Measurements from ENCODE around the gene WWOX. TPM values are rescaled to one million over a fixed set of nuclear protein-coding genes. Genes with fewer than 3 reads are reported as not detected.

Gene WWOX
- total and polyA plus RNA-seq, 4 donors: 5.4 to 61.5 (median 18.4) TPM

- Histone ChIP-seq H3K9me3 (ENCODE audit: control insufficient read depth in 4 of 4, insufficient read depth in 3 of 4, low read length in 3 of 4) (peaks cover 0 to 4% (median 1%) of the 10 kb centered on the region in 4 donors), H3K27me3 (ENCODE audit: control insufficient read depth in 3 of 3, insufficient read depth in 3 of 3, low read length in 2 of 3) (no peaks in the 10 kb centered on the region), H3K9ac (ENCODE audit: insufficient read depth in 1 of 2, low read length in 2 of 2) (no peak overlapping the region), H3K36me3 (ENCODE audit: control insufficient read depth in 4 of 4, insufficient read depth in 4 of 4, low read length in 4 of 4) (no peaks in the 10 kb centered on the region), H3K4me3 (no peak overlapping the region), H3K4me1 (ENCODE audit: control insufficient read depth in 5 of 5, insufficient read depth in 5 of 5, low read length in 5 of 5) (peaks cover 0 to 19% (median 0%) of the 10 kb centered on the region in 5 donors), H3K27ac (ENCODE audit: low read depth in 1 of 2, low read length in 1 of 2) (no peak overlapping the region)
- TF ChIP-seq, protein P1, sequence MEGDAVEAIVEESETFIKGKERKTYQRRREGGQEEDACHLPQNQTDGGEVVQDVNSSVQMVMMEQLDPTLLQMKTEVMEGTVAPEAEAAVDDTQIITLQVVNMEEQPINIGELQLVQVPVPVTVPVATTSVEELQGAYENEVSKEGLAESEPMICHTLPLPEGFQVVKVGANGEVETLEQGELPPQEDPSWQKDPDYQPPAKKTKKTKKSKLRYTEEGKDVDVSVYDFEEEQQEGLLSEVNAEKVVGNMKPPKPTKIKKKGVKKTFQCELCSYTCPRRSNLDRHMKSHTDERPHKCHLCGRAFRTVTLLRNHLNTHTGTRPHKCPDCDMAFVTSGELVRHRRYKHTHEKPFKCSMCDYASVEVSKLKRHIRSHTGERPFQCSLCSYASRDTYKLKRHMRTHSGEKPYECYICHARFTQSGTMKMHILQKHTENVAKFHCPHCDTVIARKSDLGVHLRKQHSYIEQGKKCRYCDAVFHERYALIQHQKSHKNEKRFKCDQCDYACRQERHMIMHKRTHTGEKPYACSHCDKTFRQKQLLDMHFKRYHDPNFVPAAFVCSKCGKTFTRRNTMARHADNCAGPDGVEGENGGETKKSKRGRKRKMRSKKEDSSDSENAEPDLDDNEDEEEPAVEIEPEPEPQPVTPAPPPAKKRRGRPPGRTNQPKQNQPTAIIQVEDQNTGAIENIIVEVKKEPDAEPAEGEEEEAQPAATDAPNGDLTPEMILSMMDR (IDR thresholded peaks at IDR 0.05; ENCODE audit: control extremely low read depth, extremely low read depth): no peak
- DNase-seq (no peak), ATAC-seq (ENCODE audit: insufficient read depth, low FRiP score) (no peak)
- 72 to 74% methylated on average over 2 of the region's 2 CpGs for WGBS, 2 donors
These were observed 1068.9 kb downstream of the WWOX start for GRCh38 chr16:79168321-79168720.

DNA sequence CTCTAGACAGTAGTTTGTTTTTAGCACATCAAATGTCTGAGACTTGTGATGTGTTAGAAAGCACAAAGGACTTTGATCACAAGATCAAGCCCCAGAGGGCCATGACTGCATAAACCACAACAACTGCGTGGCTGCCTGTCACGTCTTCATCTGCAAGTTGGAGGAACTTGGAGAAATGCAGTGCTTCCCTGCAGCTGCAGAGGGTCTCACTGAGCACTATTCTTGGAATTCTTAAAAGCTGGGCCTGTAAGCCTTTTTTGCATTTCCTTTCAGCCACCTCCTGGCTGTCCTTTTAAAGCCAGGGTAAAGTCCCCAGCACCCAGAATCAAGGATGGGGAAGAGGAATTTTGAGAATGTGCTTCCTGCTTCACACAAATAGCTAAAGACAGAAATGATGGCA, 1069.8 kb downstream of the WWOX start:
- H3K36me3 ChIP-seq (ENCODE audit: control insufficient read depth in 4 of 4, insufficient read depth in 4 of 4, low read length in 4 of 4): no peaks in the 10 kb centered on the region
- H3K4me3 ChIP-seq: no peak overlapping the region
- peaks cover 0 to 4% (median 1%) of the 10 kb centered on the region in 4 donors for H3K9me3 ChIP-seq (ENCODE audit: control insufficient read depth in 4 of 4, insufficient read depth in 3 of 4, low read length in 3 of 4)
- no peak overlapping the region for H3K9ac ChIP-seq (ENCODE audit: insufficient read depth in 1 of 2, low read length in 2 of 2)
- WGBS, 2 donors: 28 to 63% methylated on average over 2 of the region's 2 CpGs
- H3K27me3 ChIP-seq (ENCODE audit: control insufficient read depth in 3 of 3, insufficient read depth in 3 of 3, low read length in 2 of 3): no peaks in the 10 kb centered on the region
- no peak for ATAC-seq (ENCODE audit: insufficient read depth, low FRiP score)
- H3K27ac ChIP-seq (ENCODE audit: low read depth in 1 of 2, low read length in 1 of 2): no peak overlapping the region
- peaks cover 0 to 11% (median 0%) of the 10 kb centered on the region in 5 donors for H3K4me1 ChIP-seq (ENCODE audit: control insufficient read depth in 5 of 5, insufficient read depth in 5 of 5, low read length in 5 of 5)
- peak; percentile 39 to 73 (median 48) for DNase-seq
- TF ChIP-seq, protein P1 (IDR thresholded peaks at IDR 0.05; ENCODE audit: control extremely low read depth, extremely low read depth): no peak

DNA sequence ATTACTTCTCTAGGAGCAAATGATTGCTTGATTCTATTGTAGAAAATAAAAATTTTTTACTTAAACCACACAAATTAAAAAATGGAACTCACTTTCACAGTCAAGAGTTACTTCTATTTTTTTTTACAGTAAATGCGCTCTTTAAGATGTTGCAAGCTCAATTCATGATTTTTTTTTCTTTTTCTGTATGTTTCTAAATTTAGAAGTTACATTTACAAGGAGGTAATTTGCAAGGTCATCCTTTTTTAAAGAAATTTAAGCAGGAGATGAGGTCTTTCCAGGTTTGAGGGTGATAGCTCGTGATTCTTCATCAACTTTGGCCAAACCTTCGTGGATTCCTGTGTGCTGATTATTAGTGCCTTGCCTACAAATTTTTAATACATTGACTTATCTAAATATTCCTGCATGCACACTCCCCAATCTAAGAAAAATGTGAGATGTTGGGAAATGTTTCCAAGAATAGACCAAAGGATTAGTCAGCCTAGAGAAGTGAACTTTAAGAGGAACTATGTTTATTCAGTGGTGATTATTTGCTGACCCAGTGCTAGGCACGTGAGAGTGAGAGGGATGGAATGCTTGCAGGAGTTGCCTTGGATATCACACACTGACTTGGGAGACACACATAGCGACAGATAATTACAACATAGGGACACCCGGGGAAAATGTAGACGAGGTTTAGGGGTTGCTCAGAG, 1071.2 kb downstream of the WWOX start:
- H3K27ac ChIP-seq (ENCODE audit: low read depth in 1 of 2, low read length in 1 of 2): no peak overlapping the region
- WGBS, 2 donors: 47 to 50% methylated on average over 7 of the region's 7 CpGs

More for the DNA sequence above, 1071.2 kb downstream of the WWOX start:
- H3K36me3 ChIP-seq (ENCODE audit: control insufficient read depth in 4 of 4, insufficient read depth in 4 of 4, low read length in 4 of 4): no peaks in the 10 kb centered on the region
- TF ChIP-seq, protein P1 (IDR thresholded peaks at IDR 0.05; ENCODE audit: control extremely low read depth, extremely low read depth): no peak
- H3K4me1 ChIP-seq (ENCODE audit: control insufficient read depth in 5 of 5, insufficient read depth in 5 of 5, low read length in 5 of 5): peaks cover 0 to 10% (median 0%) of the 10 kb centered on the region in 5 donors
- DNase-seq: peak; percentile 30 to 70 (median 53)
- H3K4me3 ChIP-seq: no peak overlapping the region
- H3K27me3 ChIP-seq (ENCODE audit: control insufficient read depth in 3 of 3, insufficient read depth in 3 of 3, low read length in 2 of 3): no peaks in the 10 kb centered on the region
- no peak overlapping the region for H3K9ac ChIP-seq (ENCODE audit: insufficient read depth in 1 of 2, low read length in 2 of 2)
- ATAC-seq (ENCODE audit: insufficient read depth, low FRiP score): peak; percentile 76
- peaks cover 0 to 4% (median 2%) of the 10 kb centered on the region in 4 donors for H3K9me3 ChIP-seq (ENCODE audit: control insufficient read depth in 4 of 4, insufficient read depth in 3 of 4, low read length in 3 of 4)
